WERI-Rb-1 (cell line): Measurements from ENCODE around the gene GRK4.
"Not testable (repeated sequence)": the region's sequence is repeated elsewhere in the genome, so short reads cannot be mapped to it uniquely, and the experiment has no call there.

Experiments
- DNase-seq: peaks from one replicate; pipeline ENCODE4 v3.0.0-alpha.2; 2020
- H3K27ac ChIP-seq: fragments of 250-450 bp; sonication (Bioruptor Pico); 2 replicates; pipeline ENCODE4 v1.5.1; 2020; ENCODE audit warnings: mild to moderate bottlenecking, moderate library complexity
- H3K27me3 ChIP-seq: fragments of 250-450 bp; sonication (Bioruptor Pico); 2 replicates; pipeline ENCODE4 v1.5.1; 2021; ENCODE audit warnings: mild to moderate bottlenecking, low read depth, moderate library complexity; ENCODE audit not compliant: insufficient read depth, severe bottlenecking
- H3K36me3 ChIP-seq: fragments of 250-450 bp; sonication (Bioruptor Pico); 2 replicates; pipeline ENCODE4 v1.5.1; 2020; ENCODE audit warnings: mild to moderate bottlenecking, moderate library complexity
- H3K4me3 ChIP-seq: 2 replicates; pipeline ENCODE4 v1.5.1; 2011; ENCODE audit warnings: low read depth, mild to moderate bottlenecking, control low read depth, low read length
- H3K9me3 ChIP-seq: fragments of 250-450 bp; sonication (Bioruptor Pico); 2 replicates; pipeline ENCODE4 v1.5.1; 2021; ENCODE audit warnings: mild to moderate bottlenecking, moderate library complexity; ENCODE audit not compliant: severe bottlenecking
- TF ChIP-seq, protein P1 (sequence below): IDR thresholded peaks from 2 replicates; pipeline ENCODE4 v1.5.1; 2011; ENCODE audit warnings: low read depth, mild to moderate bottlenecking, control low read depth, inconsistent platforms, low read length

Gene GRK4

DNA sequence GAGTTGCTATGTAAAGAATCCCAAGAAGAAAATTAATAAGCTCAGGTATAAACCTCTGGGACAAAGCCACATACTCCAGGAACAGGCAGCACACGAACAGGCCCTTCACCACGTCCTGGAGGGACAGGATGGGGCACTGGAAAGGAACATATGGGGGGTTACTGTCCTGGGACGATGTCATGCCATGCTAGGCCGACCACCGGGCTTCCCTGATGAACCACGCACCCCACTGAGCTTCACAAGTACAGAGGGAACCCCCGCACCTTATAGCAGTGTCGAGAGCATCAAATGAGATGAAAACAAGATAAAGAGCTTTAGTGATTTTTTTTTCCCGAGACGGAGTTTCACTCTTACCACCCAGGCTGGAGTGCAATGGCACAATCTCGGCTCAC is 19.3 kb upstream of the GRK4 start:
- DNase-seq = no peak
- Histone ChIP-seq H3K36me3 (peaks cover 96% of the 10 kb centered on the region), H3K9me3 (no peaks in the 10 kb centered on the region), H3K27ac (no peak overlapping the region), H3K27me3 (no peaks in the 10 kb centered on the region), H3K4me3 (no peak overlapping the region)
- TF ChIP-seq, protein P1, sequence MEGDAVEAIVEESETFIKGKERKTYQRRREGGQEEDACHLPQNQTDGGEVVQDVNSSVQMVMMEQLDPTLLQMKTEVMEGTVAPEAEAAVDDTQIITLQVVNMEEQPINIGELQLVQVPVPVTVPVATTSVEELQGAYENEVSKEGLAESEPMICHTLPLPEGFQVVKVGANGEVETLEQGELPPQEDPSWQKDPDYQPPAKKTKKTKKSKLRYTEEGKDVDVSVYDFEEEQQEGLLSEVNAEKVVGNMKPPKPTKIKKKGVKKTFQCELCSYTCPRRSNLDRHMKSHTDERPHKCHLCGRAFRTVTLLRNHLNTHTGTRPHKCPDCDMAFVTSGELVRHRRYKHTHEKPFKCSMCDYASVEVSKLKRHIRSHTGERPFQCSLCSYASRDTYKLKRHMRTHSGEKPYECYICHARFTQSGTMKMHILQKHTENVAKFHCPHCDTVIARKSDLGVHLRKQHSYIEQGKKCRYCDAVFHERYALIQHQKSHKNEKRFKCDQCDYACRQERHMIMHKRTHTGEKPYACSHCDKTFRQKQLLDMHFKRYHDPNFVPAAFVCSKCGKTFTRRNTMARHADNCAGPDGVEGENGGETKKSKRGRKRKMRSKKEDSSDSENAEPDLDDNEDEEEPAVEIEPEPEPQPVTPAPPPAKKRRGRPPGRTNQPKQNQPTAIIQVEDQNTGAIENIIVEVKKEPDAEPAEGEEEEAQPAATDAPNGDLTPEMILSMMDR = no peak

DNA sequence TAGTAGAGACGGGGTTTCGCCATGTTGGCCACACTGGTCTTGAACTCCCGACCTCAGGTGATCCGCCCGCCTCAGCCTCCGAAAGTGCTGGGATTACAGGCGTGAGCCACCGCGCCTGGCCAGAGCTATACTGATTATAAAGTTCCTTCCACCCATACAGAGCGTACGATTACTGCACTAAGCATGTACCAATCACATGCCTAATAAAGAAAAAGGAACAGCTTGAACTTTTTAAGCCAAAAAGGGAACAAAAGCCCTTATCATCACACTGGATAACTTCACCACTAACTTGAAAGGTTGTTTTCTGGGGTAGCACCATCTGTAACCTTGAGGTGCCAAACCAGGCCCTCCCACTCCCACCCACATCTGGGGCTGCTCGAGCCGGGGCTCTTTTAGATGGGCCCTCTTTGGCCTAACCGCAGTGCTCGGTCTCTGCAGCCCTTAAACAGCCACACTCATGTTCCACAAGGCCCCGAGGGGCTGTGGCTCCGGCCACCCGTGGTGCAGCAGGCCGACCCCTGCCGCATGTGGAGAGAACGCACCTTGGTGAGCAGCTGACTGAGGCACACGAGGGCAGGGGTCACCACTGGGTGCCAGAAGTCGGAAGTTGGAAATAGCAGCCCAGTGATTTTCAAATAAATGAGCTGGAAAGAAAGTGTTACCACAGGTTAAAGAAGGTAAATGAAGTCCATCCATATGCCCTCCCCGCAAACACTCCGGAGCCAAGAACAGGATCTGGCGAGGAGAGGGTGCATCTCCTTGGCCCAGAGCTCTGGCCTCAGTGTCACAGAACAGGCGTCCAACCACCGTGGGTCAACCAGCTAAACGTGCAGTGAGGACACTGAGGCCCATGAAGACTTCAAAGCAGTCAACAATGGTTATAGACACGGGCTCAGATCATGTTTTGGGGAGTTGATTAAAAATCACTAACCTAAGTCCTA is 18.5 kb upstream of the GRK4 start:
- TF ChIP-seq, protein P1 = no peak
- no peak overlapping the region for H3K4me3 ChIP-seq
- DNase-seq = no peak
- no peak overlapping the region for H3K27ac ChIP-seq
- peaks cover 96% of the 10 kb centered on the region for H3K36me3 ChIP-seq
- no peaks in the 10 kb centered on the region for H3K27me3 ChIP-seq
- no peaks in the 10 kb centered on the region for H3K9me3 ChIP-seq

DNA sequence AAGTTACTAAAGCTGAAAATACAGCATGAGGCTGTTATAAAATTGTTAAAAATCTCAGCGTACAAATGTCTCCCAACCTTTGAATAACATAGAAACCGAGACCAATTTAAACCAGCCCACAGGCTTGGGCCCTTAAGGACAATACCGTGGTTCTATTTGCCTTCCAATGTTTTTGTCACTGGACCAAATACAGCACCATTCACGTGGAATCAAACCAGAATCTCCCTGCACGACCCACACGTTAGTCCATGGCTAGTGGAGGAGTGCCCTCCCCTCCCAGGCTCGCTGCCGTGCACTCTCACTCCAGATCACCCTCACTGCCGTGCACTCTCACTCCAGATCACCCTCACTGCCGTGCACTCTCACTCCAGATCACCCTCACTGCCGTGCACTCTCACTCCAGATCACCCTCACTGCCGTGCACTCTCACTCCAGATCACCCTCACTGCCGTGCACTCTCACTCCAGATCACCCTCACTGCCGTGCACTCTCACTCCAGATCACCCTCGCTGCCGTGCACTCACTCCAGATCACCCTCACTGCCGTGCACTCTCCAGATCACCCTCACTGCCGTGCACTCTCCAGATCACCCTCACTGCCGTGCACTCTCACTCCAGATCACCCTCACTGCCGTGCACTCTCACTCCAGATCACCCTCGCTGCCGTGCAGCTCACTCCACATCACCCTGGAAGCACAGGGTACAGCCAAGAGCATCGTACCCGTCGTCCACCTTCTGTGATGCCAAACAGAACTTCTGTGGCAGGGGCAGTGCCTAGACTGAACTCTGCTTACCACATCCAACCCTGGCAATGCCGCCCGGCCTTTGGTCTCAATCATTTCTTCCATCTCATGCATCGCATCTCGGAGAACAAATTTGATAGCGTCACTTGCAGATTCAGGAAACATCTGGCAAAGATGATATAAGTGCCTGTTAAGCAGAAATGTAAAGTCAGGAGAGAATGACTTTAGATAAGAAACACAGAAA is 17.5 kb upstream of the GRK4 start:
- not testable (repeated sequence) for DNase-seq, H3K27me3 ChIP-seq, H3K4me3 ChIP-seq, H3K27ac ChIP-seq, H3K9me3 ChIP-seq
- H3K36me3 ChIP-seq = peaks cover 96% of the 10 kb centered on the region

DNA sequence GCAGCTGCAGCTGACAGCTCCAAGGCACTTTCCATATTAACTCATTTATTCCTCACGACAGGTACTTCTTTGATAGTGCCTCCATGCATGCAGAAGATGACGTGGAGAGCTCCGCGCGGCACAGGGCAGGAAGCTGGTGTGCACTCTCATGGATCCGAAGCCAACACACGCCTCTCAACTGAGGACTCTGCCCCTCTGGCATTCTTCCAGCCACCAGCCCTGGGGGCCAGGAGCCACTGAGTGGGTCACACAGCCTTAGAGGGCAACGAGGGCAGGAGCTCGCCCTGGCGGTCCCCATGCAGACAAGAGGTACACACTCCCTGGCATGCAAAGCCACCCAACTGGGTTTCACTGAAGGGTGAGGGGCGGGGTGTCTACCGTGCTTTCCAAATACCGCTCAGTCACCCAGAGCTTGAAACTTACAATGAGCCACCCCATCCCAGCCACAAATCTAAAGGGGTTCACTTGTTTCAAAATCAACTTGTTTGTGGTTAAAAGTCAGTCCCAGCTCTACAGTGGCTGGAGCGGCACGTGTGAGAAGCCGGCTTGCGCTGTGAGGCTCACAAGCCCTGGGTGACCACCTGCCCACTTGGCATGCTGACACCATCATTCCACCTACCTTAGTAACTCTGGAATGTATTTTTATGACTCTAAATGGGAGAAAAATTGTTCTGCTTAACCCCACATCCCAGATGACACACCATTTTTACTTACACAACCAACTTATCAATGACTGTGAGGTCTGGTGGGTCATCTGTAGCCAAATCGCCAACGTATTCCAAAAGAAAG is 16.4 kb upstream of the GRK4 start:
- H3K36me3 ChIP-seq = peaks cover 96% of the 10 kb centered on the region
- H3K9me3 ChIP-seq = no peaks in the 10 kb centered on the region
- H3K27ac ChIP-seq = no peak overlapping the region
- TF ChIP-seq, protein P1 = no peak
- no peak for DNase-seq
- H3K27me3 ChIP-seq = no peaks in the 10 kb centered on the region
- no peak overlapping the region for H3K4me3 ChIP-seq

DNA sequence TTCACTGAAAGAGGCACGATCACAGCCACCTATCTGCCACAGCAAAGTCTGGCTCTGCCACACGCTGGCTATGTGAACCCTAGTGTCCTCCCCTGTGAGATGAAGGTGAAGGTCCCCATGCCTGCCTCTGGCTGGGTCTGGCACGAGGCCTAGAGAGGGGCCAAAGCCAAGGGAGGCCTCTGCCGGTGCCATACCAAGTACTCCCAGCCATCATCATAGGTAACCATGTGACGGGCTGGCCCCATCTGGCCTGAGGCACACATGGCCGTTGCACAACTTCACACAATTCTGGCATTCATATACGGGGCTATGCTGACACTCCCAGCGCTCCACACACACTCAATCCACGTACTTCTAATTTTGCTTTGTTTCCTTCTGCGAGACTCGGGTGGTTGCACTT is 15.4 kb upstream of the GRK4 start:
- Histone ChIP-seq H3K9me3 (no peaks in the 10 kb centered on the region), H3K36me3 (peaks cover 96% of the 10 kb centered on the region), H3K27ac (peak overlapping the region; percentile 66; the same call in 1 of the 2 replicates), H3K4me3 (no peak overlapping the region), H3K27me3 (no peaks in the 10 kb centered on the region)
- DNase-seq = no peak
- TF ChIP-seq, protein P1 = no peak
